ENCODE results near the gene EMID1.
A peak's percentile ranks its signal among the peaks of the same experiment; 100 is the strongest.
"Not testable (repeated sequence)": the region's sequence is repeated elsewhere in the genome, so short reads cannot be mapped to it uniquely, and the experiment has no call there.

Gene EMID1

GRCh38 chr22:29231971-29232959 is 26.6 kb downstream of the EMID1 start:
- DNase-seq: no peak

DNA sequence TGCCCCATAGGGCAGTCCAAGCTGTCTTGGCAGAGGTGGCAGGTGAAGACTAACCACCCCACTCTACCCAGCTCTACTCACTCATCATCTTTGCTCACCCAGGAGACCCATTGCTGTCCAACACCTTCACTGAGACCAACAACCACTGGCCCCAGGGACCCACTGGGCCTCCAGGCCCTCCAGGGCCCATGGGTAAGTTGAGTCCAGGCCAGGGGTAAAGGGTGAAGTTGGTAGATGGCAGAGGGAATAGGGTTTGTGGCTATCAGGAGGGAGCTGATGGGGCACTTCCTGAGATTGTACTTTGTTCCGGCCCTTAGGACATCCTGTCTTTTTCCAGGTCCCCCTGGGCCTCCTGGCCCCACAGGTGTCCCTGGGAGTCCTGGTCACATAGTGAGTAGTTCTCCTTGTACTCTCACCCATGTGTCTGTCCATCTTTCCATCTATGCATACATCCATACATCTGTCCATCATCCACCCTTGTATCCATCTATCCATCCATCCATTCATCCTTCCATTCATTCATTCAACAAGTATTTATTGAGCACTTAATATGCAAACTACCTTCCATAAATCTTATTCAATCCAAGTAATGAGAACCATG is 27.7 kb downstream of the EMID1 start:
- no peak for DNase-seq

- not testable (repeated sequence) for DNase-seq
These were observed 34.8 kb downstream of the EMID1 start for GRCh38 chr22:29240481-29240880.

- DNase-seq: no peak
These were observed 38.3 kb downstream of the EMID1 start for GRCh38 chr22:29243874-29244446.

DNA sequence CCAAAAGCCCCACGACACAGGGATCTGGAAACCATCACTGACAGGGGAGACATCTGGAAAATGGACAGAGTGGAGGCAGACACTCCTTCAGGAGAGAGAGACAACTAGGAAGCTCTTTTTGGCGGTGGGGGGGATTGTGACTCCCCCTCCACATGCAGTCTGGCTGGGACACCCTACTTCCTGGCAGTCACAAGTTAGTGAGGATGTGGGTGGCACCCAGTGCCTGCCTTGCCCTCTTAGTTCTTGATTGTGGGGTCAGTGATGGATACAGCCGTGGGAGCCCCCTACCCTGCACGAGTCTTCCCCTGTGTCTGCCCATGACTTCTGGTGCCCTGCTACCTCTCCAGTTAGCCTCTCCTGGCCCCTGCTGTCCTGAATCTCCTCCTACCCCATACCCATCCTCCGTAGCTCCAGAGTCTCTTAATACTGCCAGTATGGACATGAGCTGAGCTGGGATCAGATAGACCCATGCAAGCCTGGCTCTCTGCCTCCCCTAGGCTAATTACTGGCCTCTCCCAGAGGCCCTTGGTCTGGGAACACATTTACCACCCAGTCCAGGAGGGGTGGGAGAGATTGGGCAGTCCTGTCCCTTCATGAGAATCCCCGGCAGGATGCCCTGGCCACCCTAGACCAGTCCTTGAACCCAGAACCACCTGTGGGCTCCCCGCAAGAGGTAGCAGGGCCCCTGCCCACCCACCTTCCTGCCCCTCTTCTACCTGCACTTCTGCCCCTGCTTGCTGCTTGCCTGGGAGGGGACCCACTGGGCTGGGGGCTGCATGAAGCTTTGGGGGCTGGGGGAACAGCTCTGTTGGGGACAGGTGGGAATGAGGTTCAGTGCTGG is 39.3 kb downstream of the EMID1 start:
- DNase-seq: no peak

GRCh38 chr22:29245626-29246385 is 40.1 kb downstream of the EMID1 start:
- DNase-seq: peak; percentile 88

DNA sequence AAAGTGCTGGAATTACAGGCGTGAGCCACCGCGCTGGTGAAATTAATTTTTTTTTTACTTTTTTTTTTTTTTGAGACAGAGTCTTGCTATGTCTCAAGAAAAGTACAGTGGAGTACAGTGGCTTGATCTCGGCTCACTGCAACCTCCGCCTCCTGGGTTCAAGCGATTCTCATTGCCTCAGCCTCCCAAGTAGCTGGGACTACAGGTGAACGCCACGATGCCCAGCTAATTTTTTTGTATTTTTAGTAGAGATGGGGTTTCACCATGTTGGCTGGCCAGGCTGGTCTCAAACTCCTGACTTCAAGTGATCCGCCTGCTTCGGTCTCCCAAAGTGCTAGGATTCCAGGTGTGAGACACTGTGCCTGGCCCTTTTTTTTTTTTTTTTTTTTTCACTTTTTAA is 42.2 kb downstream of the EMID1 start:
- DNase-seq: not testable (repeated sequence)

- no peak for DNase-seq
These were observed 45.6 kb downstream of the EMID1 start for GRCh38 chr22:29251265-29251664.

DNA sequence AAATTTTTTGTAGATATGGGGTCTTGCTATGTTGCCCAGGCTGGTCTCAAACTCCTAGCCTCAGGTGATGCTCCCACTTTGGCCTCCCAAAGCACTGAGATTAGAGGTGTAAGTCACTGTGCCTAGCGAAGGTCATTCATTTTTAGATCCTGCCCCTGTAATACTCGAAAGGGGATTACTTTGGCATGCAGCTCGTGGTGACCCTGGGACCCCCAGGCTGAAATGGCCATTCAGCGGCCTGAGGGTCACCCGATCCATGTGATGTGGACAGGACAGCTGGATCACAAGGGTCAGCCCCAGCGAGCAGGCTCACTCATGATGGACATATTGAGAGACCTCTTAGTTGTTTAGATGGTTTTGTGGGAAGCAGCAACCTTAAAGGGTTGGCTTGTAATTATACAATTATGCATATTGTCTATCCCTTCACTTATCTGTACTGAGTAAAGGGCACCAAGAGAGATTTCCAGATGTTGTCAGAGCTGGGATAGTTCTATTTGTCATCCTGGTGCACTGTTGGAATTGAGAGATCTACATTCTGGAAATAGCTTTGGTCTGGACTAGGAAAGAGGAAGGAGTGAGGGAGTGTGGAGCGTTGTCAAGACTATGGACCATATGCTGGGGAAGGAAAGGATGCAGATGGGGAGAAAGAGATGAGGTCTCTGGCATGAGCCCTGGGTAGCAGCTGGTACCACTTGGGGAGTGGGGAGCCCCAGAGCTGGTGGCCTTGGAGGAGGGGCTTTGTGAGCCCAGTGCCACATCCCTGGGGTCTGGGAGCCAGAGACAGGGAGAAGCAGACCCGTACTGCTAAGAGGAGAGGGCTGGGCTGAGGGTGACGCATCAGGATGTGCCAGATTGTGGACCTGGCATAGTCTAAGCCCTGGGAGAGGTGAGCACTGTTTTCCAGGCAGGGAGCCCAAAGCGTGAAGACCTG is 46.5 kb downstream of the EMID1 start:
- no peak for DNase-seq

DNA sequence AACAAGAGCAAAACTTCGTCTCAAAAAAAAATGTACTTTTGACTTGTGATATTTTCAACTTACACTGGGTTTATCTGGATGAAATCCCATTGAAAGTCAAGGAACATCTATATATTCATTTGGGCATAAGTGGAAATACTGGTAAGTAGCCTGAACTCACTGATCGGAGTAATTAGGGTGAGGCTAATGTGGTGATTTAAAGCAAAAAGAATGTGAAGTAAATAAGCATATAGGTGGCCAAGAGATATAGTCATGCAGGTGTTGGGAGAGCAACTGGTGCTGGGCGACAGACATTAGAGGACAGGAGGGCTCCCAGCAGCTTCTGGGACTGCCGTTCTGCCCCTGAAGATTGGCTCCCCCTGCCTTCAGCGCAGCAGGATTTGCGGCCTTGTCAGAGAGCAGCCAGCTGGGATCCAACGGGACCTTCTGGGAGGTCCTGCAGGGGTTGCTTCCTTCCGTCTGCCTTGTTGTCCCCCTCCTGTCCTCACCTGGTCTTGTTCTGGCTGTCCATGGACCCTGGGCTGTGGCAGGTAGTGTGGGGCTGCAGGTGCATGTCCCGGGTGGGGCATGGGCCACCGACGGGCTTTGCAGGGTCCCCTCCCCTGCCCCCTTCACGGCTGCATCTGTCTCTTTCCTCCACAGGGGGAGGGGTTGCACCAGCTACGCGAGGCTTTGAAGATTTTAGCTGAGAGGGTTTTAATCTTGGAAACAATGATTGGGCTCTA is 48.0 kb downstream of the EMID1 start:
- DNase-seq: no peak

- no peak for DNase-seq
These were observed 48.6 kb downstream of the EMID1 start for GRCh38 chr22:29254286-29254660.

DNA sequence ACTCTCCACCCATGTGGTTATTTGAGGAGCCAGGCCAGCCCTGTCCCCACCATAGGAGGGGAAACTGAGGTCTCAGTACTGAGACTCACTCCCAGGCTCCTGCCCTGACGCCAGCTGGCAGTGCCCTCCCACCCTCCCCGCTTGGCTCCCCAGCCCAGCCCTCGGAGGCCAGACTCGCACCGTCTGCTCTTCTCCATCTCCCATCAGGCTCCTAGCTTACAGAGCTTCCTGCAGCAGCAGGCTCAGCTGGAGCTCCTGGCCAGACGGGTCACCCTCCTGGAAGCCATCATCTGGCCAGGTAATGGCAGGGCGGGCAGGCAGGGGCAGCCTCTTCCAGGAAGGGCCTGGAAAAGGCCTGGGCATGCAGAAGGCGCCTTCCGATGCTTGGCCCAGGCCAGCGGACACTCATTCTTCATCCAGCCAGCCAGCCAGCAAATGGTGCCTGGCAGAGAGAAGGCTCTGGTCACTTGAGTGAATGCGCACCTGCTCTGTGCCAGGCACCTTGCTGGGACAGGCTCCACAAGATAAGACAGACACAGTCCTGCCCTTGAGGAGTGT is 49.4 kb downstream of the EMID1 start:
- DNase-seq: no peak

- DNase-seq: no peak
These were observed 51.1 kb downstream of the EMID1 start for GRCh38 chr22:29256606-29257325.

GRCh38 chr22:29257751-29258181 is 52.1 kb downstream of the EMID1 start:
- no peak for DNase-seq

DNA sequence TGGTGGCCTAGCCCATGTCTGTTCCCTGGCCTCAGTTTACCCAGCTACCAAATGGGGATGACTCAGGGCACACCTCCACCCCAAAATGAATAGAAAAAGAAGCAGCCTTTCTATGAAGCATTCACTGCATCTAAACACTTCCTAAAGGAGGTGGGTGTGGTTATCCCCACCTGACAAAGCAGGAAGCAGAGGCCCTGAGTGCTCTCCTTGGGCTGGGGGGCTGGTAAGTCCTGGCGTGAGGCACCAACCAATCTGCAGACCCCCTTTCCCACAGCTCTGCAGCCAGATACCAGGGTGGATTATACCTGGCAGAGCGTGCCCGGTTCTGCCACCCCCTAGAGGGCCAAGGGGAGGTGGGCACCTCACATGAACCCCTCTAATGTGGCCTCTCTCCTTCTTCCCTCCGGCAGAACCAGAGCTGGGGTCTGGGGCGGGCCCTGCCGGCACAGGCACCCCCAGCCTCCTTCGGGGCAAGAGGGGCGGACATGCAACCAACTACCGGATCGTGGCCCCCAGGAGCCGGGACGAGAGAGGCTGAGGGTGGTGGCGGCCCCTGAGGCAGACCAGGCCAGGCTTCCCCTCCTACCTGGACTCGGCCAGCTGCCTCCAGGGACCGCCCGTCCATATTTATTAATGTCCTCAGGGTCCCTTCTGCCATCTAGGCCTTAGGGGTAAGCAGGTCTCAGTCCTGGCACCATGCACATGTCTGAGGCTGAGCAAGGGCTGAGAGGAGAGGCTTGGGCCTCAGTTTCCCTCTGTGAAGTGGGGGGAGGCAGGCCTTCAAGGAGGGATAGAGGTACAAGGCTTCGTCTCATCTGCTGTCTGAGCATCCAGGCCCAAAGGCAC is 52.9 kb downstream of the EMID1 start:
- no peak for DNase-seq

DNA sequence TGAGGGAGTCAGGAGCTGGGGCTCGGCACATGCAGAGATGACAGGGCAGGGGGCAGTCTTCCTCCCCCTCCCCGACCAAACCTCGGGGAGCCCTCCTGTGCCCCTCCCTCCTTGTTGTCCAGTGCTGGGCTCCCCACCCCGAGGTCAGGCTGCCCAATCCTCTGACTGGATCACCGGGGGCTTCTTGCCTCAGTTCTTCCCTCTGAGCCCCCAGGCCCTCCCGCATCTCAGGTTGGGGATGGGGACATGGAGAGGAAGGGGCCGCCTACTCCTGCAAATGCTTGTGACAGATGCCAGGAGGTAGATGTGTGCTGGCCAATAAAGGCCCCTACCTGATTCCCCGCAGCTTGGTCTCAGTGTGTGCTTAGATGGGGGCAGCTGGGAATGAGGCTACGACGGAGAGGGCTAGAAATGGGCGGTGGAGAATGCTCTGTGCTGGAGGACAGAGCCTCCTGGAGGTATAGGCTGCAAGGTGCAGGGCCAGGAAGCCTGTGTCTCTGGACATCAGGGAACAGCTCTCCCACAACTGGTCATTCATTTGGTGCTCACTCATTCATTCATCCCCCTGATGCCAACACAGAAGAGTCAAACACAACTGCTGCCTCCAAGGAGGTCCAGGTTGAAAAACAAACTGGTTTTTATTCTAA is 53.7 kb downstream of the EMID1 start:
- no peak for DNase-seq

DNA sequence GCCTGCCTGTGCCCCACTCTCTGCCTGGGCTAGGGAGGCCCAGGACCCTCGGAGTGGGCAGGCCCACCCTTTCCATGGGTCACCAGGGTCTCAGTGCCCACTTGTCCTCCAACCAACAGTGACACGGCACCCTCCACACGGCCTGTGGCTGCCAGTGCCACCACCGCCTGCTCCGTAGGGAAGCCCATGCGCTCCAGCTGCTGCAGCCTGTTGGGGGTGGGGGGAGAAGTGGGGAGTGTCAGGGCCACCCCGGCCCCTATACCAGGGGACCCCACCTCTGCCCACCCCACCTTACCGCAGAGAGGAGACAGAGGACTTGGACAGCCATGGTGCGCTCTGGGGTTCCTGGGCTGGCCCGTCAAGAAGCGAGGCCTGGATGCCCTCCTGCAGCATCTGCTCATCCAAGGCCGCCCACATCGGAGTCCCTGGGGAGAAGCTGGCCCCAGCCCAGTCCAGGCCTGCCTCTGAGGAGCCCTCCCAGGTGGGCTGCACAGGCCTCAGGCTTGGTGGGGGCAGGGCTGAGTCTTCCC is 54.4 kb downstream of the EMID1 start:
- no peak for DNase-seq

All from activated effector memory CD4-positive, alpha-beta T cell treated with anti-CD3 and anti-CD28 coated beads, Interleukin-2, amount 50 U/mL, for 16 hours (primary cell).